Measurements from ENCODE around the gene GGCT.

Gene GGCT

GRCh38 chr7:30476459-30477145 lies 28.0 kb downstream of the GGCT start:
- DNase-seq: peak; percentile 61

- DNase-seq: no peak
Measured at GRCh38 chr7:30475580-30475979, 29.0 kb downstream of the GGCT start.

- DNase-seq: peak; percentile 87
Measured at GRCh38 chr7:30474893-30475292, 29.7 kb downstream of the GGCT start.

- DNase-seq: no peak
Measured at GRCh38 chr7:30474485-30474884, 30.1 kb downstream of the GGCT start.

GRCh38 chr7:30473903-30474302 lies 30.7 kb downstream of the GGCT start:
- no peak for DNase-seq

GRCh38 chr7:30472784-30473775 lies 31.5 kb downstream of the GGCT start:
- DNase-seq: peak; percentile 88

GRCh38 chr7:30472081-30472783 lies 32.4 kb downstream of the GGCT start:
- no peak for DNase-seq

GRCh38 chr7:30471205-30471604 lies 33.4 kb downstream of the GGCT start:
- DNase-seq: no peak

- DNase-seq: peak; percentile 74
Measured at GRCh38 chr7:30470771-30471170, 33.9 kb downstream of the GGCT start.

GRCh38 chr7:30470163-30470770 lies 34.4 kb downstream of the GGCT start:
- DNase-seq: no peak

- peak; percentile 99 for DNase-seq
Measured at GRCh38 chr7:30469303-30469702, 35.3 kb downstream of the GGCT start.

- no peak for DNase-seq
Measured at GRCh38 chr7:30468791-30469190, 35.8 kb downstream of the GGCT start.

- DNase-seq: no peak
Measured at GRCh38 chr7:30468041-30468440, 36.6 kb downstream of the GGCT start.

- DNase-seq: no peak
Measured at GRCh38 chr7:30467271-30467670, 37.4 kb downstream of the GGCT start.

GRCh38 chr7:30466266-30466665 lies 38.4 kb downstream of the GGCT start:
- peak; percentile 13 for DNase-seq

GRCh38 chr7:30465811-30466180 lies 38.8 kb downstream of the GGCT start:
- no peak for DNase-seq

GRCh38 chr7:30465046-30465810 lies 39.4 kb downstream of the GGCT start:
- DNase-seq: peak; percentile 61

- DNase-seq: peak; percentile 20
Measured at GRCh38 chr7:30464231-30464671, 40.4 kb downstream of the GGCT start.

GRCh38 chr7:30463405-30464145 lies 41.1 kb downstream of the GGCT start:
- peak; percentile 27 for DNase-seq

- no peak for DNase-seq
Measured at GRCh38 chr7:30462179-30462578, 42.5 kb downstream of the GGCT start.

GRCh38 chr7:30460246-30460633 lies 44.4 kb downstream of the GGCT start:
- DNase-seq: no peak

All from fibroblast of skin of right quadriceps (primary cell).